ENCODE results near the gene PGP.

Gene PGP

GRCh38 chr16:2195322-2196161 is 19.1 kb downstream of the PGP start:
- Histone ChIP-seq H3K4me1 (ENCODE audit: insufficient read depth, low read length) (peaks cover 5% of the 10 kb centered on the region), H3K27ac (ENCODE audit: low read depth, low read length) (no peak overlapping the region), H3K36me3 (ENCODE audit: insufficient read depth, low read length) (no peaks in the 10 kb centered on the region), H3K4me3 (ENCODE audit: low read depth in 1 of 2, low read length in 2 of 2) (no peak overlapping the region), H3K9me3 (ENCODE audit: low read length) (no peaks in the 10 kb centered on the region), H3K27me3 (ENCODE audit: control insufficient read depth in 1 of 2, insufficient read depth in 2 of 2, low read length in 2 of 2) (peaks cover 15 to 47% of the 10 kb centered on the region in 2 donors), H3K9ac (ENCODE audit: low read length) (no peak overlapping the region)

DNA sequence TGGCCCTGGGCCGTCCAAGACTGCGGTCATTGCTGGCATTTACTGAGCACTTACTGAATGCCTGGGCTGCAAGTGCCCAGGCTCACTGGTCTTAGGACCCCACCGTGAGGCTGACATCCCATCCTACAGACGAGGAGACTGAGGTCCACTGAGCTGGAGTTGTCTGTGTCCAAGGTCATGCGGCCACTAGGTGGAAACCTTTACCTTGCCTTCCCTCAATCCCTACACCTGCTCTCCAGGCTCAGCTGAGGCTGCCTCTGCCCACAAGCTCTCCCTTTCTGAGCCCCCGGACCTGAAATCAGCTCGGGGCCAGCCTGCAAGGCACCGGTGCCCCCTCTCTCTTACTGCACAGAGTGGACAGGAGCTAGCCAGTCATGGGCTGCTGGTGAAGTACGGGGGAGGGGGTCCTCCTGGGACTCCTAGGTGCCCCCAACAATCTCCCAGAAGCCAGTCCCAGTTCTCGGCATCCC is 19.8 kb downstream of the PGP start:
- Histone ChIP-seq H3K9ac (ENCODE audit: low read length) (no peak overlapping the region), H3K4me1 (ENCODE audit: insufficient read depth, low read length) (peaks cover 5% of the 10 kb centered on the region), H3K9me3 (ENCODE audit: low read length) (no peaks in the 10 kb centered on the region), H3K27ac (ENCODE audit: low read depth, low read length) (no peak overlapping the region), H3K27me3 (ENCODE audit: control insufficient read depth in 1 of 2, insufficient read depth in 2 of 2, low read length in 2 of 2) (peaks cover 15 to 47% of the 10 kb centered on the region in 2 donors), H3K36me3 (ENCODE audit: insufficient read depth, low read length) (no peaks in the 10 kb centered on the region), H3K4me3 (ENCODE audit: low read depth in 1 of 2, low read length in 2 of 2) (no peak overlapping the region)

GRCh38 chr16:2194166-2194834 is 20.3 kb downstream of the PGP start:
- Histone ChIP-seq H3K27ac (ENCODE audit: low read depth, low read length) (no peak overlapping the region), H3K9me3 (ENCODE audit: low read length) (no peaks in the 10 kb centered on the region), H3K4me1 (ENCODE audit: insufficient read depth, low read length) (peaks cover 5% of the 10 kb centered on the region), H3K4me3 (ENCODE audit: low read depth in 1 of 2, low read length in 2 of 2) (no peak overlapping the region), H3K36me3 (ENCODE audit: insufficient read depth, low read length) (no peaks in the 10 kb centered on the region), H3K9ac (ENCODE audit: low read length) (no peak overlapping the region), H3K27me3 (ENCODE audit: control insufficient read depth in 1 of 2, insufficient read depth in 2 of 2, low read length in 2 of 2) (peaks cover 15 to 42% of the 10 kb centered on the region in 2 donors)

DNA sequence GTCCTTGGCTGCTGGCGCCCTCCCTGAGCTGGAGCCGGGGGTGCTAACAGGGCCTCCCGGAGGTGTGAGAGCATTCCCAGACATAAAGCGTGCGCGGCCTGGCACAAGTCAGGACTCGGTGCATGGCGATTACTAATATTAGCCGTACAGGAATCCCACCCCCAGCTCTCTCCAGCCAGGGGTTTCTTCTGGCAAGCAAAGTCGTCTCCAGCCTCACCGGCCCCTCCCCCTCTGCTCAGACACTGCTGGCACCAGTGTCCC is 23.3 kb downstream of the PGP start:
- Histone ChIP-seq H3K4me1 (ENCODE audit: insufficient read depth, low read length) (peaks cover 5% of the 10 kb centered on the region), H3K9ac (ENCODE audit: low read length) (no peak overlapping the region), H3K36me3 (ENCODE audit: insufficient read depth, low read length) (no peaks in the 10 kb centered on the region), H3K9me3 (ENCODE audit: low read length) (no peaks in the 10 kb centered on the region), H3K4me3 (ENCODE audit: low read depth in 1 of 2, low read length in 2 of 2) (no peak overlapping the region), H3K27ac (ENCODE audit: low read depth, low read length) (no peak overlapping the region), H3K27me3 (ENCODE audit: control insufficient read depth in 1 of 2, insufficient read depth in 2 of 2, low read length in 2 of 2) (peaks cover 10 to 27% of the 10 kb centered on the region in 2 donors)

GRCh38 chr16:2190659-2191445 is 23.8 kb downstream of the PGP start:
- Histone ChIP-seq H3K27me3 (ENCODE audit: control insufficient read depth in 1 of 2, insufficient read depth in 2 of 2, low read length in 2 of 2) (peaks cover 9 to 25% of the 10 kb centered on the region in 2 donors), H3K9ac (ENCODE audit: low read length) (no peak overlapping the region), H3K36me3 (ENCODE audit: insufficient read depth, low read length) (no peaks in the 10 kb centered on the region), H3K4me1 (ENCODE audit: insufficient read depth, low read length) (peaks cover 5% of the 10 kb centered on the region), H3K4me3 (ENCODE audit: low read depth in 1 of 2, low read length in 2 of 2) (no peak overlapping the region), H3K9me3 (ENCODE audit: low read length) (no peaks in the 10 kb centered on the region), H3K27ac (ENCODE audit: low read depth, low read length) (no peak overlapping the region)

- no peaks in the 10 kb centered on the region for H3K36me3 ChIP-seq (ENCODE audit: insufficient read depth, low read length)
- no peak overlapping the region for H3K4me3 ChIP-seq (ENCODE audit: low read depth in 1 of 2, low read length in 2 of 2)
- H3K27me3 ChIP-seq (ENCODE audit: control insufficient read depth in 1 of 2, insufficient read depth in 2 of 2, low read length in 2 of 2), result peaks cover 2 to 18% of the 10 kb centered on the region in 2 donors
- H3K9ac ChIP-seq (ENCODE audit: low read length), result no peak overlapping the region
- H3K27ac ChIP-seq (ENCODE audit: low read depth, low read length), result no peak overlapping the region
- no peaks in the 10 kb centered on the region for H3K9me3 ChIP-seq (ENCODE audit: low read length)
- H3K4me1 ChIP-seq (ENCODE audit: insufficient read depth, low read length), result no peaks in the 10 kb centered on the region
Observed at GRCh38 chr16:2190002-2190658, 24.5 kb downstream of the PGP start.

DNA sequence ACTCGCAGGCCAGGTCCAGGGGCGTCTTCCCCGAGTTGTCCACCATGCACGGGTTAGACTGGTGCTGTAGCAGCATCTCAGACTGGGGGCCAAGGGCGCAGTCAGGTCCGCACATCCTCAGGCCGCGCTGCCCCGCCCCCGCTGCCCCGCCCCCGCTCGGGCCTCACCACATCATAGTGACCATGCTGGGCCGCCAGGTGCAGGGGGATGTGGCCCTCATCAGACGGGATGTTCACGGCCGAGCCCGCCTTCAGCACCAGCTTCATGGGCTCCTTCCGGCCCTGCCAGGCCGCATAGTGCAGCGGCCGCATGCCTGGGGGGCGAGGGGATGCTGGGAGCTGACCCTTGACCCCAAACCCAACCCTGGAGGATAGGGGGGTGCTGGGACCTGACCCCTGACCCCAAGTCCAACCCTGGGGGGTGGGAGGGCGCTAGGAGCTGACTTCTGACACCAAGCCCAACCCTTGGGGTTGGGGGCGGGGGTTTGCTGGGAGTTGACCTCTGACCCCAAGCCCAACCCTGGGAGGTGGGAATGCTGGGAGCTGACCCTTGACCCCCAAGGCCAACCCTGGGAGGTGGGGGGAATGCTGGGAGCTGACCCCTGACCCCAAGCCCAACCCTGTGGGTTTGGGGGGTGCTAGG is 25.3 kb downstream of the PGP start:
- no peaks in the 10 kb centered on the region for H3K36me3 ChIP-seq (ENCODE audit: insufficient read depth, low read length)
- H3K9ac ChIP-seq (ENCODE audit: low read length), result no peak overlapping the region
- peaks cover 0 to 10% of the 10 kb centered on the region in 2 donors for H3K27me3 ChIP-seq (ENCODE audit: control insufficient read depth in 1 of 2, insufficient read depth in 2 of 2, low read length in 2 of 2)
- no peak overlapping the region for H3K27ac ChIP-seq (ENCODE audit: low read depth, low read length)
- no peaks in the 10 kb centered on the region for H3K4me1 ChIP-seq (ENCODE audit: insufficient read depth, low read length)
- H3K4me3 ChIP-seq (ENCODE audit: low read depth in 1 of 2, low read length in 2 of 2), result no peak overlapping the region
- no peaks in the 10 kb centered on the region for H3K9me3 ChIP-seq (ENCODE audit: low read length)

GRCh38 chr16:2188395-2188794 is 26.2 kb downstream of the PGP start:
- Histone ChIP-seq H3K27me3 (ENCODE audit: control insufficient read depth in 1 of 2, insufficient read depth in 2 of 2, low read length in 2 of 2) (peaks cover 0 to under 1% of the 10 kb centered on the region in 2 donors), H3K4me3 (ENCODE audit: low read depth in 1 of 2, low read length in 2 of 2) (no peak overlapping the region), H3K27ac (ENCODE audit: low read depth, low read length) (no peak overlapping the region), H3K9ac (ENCODE audit: low read length) (no peak overlapping the region), H3K9me3 (ENCODE audit: low read length) (no peaks in the 10 kb centered on the region), H3K36me3 (ENCODE audit: insufficient read depth, low read length) (no peaks in the 10 kb centered on the region), H3K4me1 (ENCODE audit: insufficient read depth, low read length) (no peaks in the 10 kb centered on the region)

GRCh38 chr16:2187212-2187611 is 27.4 kb downstream of the PGP start:
- Histone ChIP-seq H3K27ac (ENCODE audit: low read depth, low read length) (no peak overlapping the region), H3K27me3 (ENCODE audit: control insufficient read depth in 1 of 2, insufficient read depth in 2 of 2, low read length in 2 of 2) (no peaks in the 10 kb centered on the region), H3K9me3 (ENCODE audit: low read length) (no peaks in the 10 kb centered on the region), H3K9ac (ENCODE audit: low read length) (no peak overlapping the region), H3K4me1 (ENCODE audit: insufficient read depth, low read length) (no peaks in the 10 kb centered on the region), H3K4me3 (ENCODE audit: low read depth in 1 of 2, low read length in 2 of 2) (no peak overlapping the region), H3K36me3 (ENCODE audit: insufficient read depth, low read length) (no peaks in the 10 kb centered on the region)

GRCh38 chr16:2186505-2186904 is 28.1 kb downstream of the PGP start:
- no peak overlapping the region for H3K27ac ChIP-seq (ENCODE audit: low read depth, low read length)
- H3K36me3 ChIP-seq (ENCODE audit: insufficient read depth, low read length), result no peaks in the 10 kb centered on the region
- H3K4me1 ChIP-seq (ENCODE audit: insufficient read depth, low read length), result no peaks in the 10 kb centered on the region
- H3K9ac ChIP-seq (ENCODE audit: low read length), result no peak overlapping the region
- H3K9me3 ChIP-seq (ENCODE audit: low read length), result no peaks in the 10 kb centered on the region
- H3K4me3 ChIP-seq (ENCODE audit: low read depth in 1 of 2, low read length in 2 of 2), result no peak overlapping the region
- H3K27me3 ChIP-seq (ENCODE audit: control insufficient read depth in 1 of 2, insufficient read depth in 2 of 2, low read length in 2 of 2), result no peaks in the 10 kb centered on the region

- H3K9ac ChIP-seq (ENCODE audit: low read length), result no peak overlapping the region
Observed at GRCh38 chr16:2186064-2186463, 28.6 kb downstream of the PGP start.

More at GRCh38 chr16:2186064-2186463, 28.6 kb downstream of the PGP start:
- Histone ChIP-seq H3K4me1 (ENCODE audit: insufficient read depth, low read length) (no peaks in the 10 kb centered on the region), H3K9me3 (ENCODE audit: low read length) (no peaks in the 10 kb centered on the region), H3K27ac (ENCODE audit: low read depth, low read length) (no peak overlapping the region), H3K4me3 (ENCODE audit: low read depth in 1 of 2, low read length in 2 of 2) (no peak overlapping the region), H3K27me3 (ENCODE audit: control insufficient read depth in 1 of 2, insufficient read depth in 2 of 2, low read length in 2 of 2) (no peaks in the 10 kb centered on the region), H3K36me3 (ENCODE audit: insufficient read depth, low read length) (no peaks in the 10 kb centered on the region)
